OCI-LY1 (cell line): ENCODE results near the gene PHF24.

Experiments
- CTCF ChIP-seq: fragments of 200-600 bp; sonication (generic), shearing (Covaris generic); IDR thresholded peaks from 2 replicates; pipeline ENCODE4 v1.5.1; 2017; ENCODE audit warnings: mild to moderate bottlenecking, antibody characterized with exemption, low read length, moderate library complexity, mixed read lengths
- EZH2 ChIP-seq: fragments of 200-600 bp; sonication (generic), shearing (Covaris generic); IDR thresholded peaks from 2 replicates; pipeline ENCODE4 v1.8.0; 2017; ENCODE audit warnings: borderline replicate concordance, mixed run types, mild to moderate bottlenecking, antibody characterized with exemption, low read length, moderate library complexity, mixed read lengths

- TF ChIP-seq CTCF (no peak), EZH2 (no peak)
These were observed 28.5 kb downstream of the PHF24 start for GRCh38 chr9:34986540-34987047.
